D341Med (cell line): ENCODE results near the gene CHST15.

ENCODE experiments used
- DNase-seq: peaks from one replicate; pipeline ENCODE4 v3.0.0; 2012; ENCODE audit warnings: low spot score

The CHST15 gene

GRCh38 chr10:124092860-124093773 lies at the start of gene CHST15:
TSS of gene CHST15 (minus strand) at chr10:124093598. CDS start at chr10:124046212, 47,386 bp downstream.
- DNase-seq = peak; percentile 35

- no peak for DNase-seq
Measured at GRCh38 chr10:124142960-124143359, 49.6 kb upstream of the CHST15 start.

GRCh38 chr10:124142006-124142739 lies 48.8 kb upstream of the CHST15 start:
- DNase-seq = no peak

GRCh38 chr10:124138883-124139348 lies 45.5 kb upstream of the CHST15 start:
- DNase-seq = no peak

- no peak for DNase-seq
Measured at GRCh38 chr10:124138195-124138882, 44.9 kb upstream of the CHST15 start.

GRCh38 chr10:124134251-124134893 lies 41.0 kb upstream of the CHST15 start:
- no peak for DNase-seq

GRCh38 chr10:124132876-124133275 lies 39.5 kb upstream of the CHST15 start:
- DNase-seq = no peak

GRCh38 chr10:124132306-124132705 lies 38.9 kb upstream of the CHST15 start:
- DNase-seq = no peak

- DNase-seq = no peak
Measured at GRCh38 chr10:124131172-124131571, 37.8 kb upstream of the CHST15 start.

GRCh38 chr10:124130198-124130900 lies 37.0 kb upstream of the CHST15 start:
- DNase-seq = no peak

GRCh38 chr10:124129471-124129870 lies 36.1 kb upstream of the CHST15 start:
- DNase-seq = no peak

- no peak for DNase-seq
Measured at GRCh38 chr10:124128811-124129145, 35.4 kb upstream of the CHST15 start.

- DNase-seq = no peak
Measured at GRCh38 chr10:124127965-124128810, 34.8 kb upstream of the CHST15 start.

GRCh38 chr10:124127563-124127962 lies 34.2 kb upstream of the CHST15 start:
- DNase-seq = no peak

- DNase-seq = no peak
Measured at GRCh38 chr10:124126983-124127385, 33.6 kb upstream of the CHST15 start.

GRCh38 chr10:124126145-124126982 lies 33.0 kb upstream of the CHST15 start:
- no peak for DNase-seq

- DNase-seq = no peak
Measured at GRCh38 chr10:124125305-124126116, 32.1 kb upstream of the CHST15 start.

GRCh38 chr10:124124769-124125161 lies 31.4 kb upstream of the CHST15 start:
- DNase-seq = no peak
